Stromal cell of bone marrow (primary cell): ENCODE measurements around the gene HABP4.
"Not testable (repeated sequence)": the region's sequence is repeated elsewhere in the genome, so short reads cannot be mapped to it uniquely, and the experiment has no call there.

Experiments used
- DNase-seq: peaks from one replicate; pipeline ENCODE4 v3.0.0-alpha.2; 2012; ENCODE audit warnings: low read depth

HABP4 gene

DNA sequence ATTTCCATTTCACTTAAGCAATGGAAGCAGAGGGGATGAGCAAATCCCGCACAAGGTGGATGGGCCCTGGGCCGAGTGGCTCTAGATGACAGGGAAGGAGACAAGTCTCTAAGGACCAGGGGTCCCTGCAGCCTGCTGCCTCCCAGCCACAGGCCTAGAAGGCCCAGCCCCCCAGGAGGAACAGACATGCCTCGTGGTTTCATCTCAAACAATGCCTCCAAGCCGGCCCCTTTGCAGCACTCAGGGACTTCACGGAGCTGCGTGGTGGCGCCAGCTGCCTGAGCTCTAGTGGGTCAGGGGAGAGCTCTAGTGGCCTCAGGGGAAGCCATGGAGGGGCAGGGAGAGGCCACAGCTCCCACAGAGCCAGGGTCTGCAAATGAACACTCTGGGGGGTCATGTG, 48.8 kb downstream of the HABP4 start:
- no peak for DNase-seq

DNA sequence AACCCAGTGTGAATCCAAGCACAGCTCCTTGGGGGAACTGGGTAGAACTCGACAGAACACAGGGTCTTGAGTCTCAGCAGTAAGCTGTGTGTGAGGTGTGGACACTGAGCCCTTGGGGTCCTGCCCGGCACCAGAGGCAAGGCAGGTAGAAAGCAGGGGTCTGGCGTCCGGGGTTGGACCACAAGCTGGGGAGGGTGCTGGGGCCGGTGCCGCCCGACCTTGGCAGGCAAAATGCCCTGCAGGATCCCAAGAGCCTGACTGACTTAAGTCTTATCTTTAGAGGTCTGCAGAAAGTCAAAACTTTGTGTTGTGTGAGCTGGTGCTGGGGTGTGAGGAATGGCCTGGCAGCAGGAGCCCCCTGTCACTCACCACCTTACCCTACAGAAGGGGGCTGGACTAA, 49.3 kb downstream of the HABP4 start:
- no peak for DNase-seq

DNA sequence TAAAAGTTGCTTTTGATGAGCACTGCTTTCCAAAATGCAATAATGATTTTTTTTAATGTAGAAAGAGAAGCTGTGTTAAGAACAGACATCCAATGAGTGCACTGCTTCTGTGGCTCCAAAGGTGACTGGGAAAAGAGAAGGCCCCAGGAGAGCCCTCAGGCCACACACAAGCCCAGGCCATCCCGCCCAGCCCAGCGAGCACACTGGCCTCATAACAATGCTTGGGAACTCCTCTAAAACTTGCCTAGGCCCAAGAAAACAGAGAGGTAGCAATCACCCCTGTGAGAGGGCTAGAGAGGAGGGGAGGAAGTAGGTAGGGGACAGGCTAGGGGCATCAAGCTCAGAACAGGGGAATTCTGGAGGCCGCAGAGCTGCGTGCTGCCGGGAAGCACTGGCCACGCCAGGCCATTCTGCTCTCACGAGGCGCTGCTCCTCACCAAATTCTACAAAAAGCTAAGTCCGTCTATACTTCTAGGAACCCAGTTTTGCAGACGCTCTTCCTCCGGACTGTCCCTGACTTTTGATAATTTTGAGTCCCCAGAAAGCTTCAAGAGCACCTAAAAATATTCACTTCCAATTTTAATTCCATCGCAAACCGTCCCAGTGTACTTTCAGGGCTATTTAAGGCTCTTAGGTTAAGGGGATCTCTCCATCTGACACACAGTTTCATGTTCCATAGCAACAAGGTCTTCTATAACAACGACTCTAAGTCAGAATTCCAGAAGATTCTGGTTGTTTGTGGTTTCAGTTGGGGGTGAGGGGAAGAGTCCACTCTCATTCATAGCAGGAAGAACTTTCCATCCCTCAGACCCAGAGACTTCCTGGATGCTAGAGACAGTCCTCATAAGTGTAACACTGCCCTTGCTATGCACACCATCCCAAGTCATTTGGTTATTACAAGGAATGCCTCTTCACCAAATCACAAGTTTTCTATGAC, 51.0 kb downstream of the HABP4 start:
- peak; percentile 81 for DNase-seq

DNA sequence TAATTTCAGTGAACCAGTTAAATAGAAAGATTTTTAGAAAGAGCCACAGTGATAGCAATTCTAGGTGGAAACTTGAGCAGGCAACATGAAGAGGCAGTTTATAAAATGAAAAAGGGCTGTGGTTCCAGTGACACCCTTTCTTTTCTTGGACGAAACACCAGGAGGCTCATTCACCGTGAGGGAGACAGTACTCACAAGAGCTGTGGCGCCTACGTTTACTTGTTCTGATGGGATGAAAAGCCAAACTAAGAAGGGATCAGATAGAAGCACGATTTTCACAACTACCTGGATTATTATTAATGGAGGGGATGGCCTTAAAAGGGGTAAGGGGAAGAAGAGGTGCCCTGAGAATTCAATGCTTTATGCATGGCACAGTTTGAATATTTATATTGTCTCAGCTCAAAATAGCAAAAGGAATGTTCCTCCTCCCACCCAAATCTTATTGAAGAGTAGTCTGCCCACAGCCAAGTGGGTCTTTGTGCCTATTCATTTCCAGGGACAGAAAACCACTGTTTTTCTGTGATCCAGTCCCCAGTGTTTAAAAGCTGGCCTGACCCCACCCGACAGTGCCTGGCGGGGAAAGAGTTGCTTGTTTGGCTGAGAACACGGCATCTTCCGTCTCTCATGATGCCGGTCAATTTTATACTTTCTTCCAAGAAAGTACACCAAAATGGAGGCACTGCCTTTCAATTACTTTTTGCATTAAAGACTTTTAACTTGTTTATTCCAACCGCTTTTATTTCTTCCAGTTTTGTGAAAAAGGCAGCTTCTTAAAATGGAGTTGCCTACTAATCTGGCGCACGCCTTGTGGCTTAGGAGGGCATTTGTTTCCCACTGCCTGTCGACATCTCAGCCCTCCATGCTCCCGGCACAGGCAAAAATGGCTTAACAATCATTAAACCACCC, 51.9 kb downstream of the HABP4 start:
- no peak for DNase-seq

DNA sequence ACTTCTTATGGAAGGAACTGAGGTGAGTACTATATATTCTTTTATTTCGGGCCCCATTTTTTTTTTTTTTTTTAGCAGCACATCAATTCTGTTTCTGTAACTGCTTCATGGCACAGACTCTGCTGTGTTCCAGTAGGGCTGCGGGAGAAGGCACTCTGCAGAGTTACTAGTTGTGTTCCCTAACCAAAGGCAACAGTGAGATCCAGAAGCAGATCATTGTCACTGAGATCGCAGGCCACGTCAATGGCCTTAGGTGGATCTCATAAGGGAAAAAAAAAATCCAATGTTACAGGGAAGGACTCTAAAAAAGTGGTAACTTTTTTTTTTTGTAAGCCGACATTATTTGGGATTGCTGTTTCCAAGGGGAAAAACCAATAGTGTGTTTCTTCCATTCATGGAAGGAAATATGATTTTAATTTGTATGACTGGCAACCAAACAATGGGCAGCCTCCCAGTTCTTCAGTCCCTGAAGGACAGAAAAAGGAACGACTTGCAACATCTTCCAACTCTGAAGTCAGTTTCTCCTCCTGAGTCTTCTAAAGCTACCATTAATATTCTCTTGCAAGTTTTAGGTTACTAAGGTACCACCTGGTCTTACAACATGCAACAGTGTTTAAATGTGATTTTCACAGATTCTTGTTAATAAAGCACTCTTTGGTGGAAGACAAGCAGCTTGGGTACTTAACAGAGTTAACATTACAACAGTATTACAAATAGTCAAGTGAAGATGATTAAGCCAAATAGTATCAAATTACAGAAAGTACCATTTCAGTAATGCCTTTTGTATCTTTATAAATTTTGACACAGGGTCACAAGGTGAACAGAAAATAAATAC, 52.8 kb downstream of the HABP4 start:
- DNase-seq = peak; percentile 79

DNA sequence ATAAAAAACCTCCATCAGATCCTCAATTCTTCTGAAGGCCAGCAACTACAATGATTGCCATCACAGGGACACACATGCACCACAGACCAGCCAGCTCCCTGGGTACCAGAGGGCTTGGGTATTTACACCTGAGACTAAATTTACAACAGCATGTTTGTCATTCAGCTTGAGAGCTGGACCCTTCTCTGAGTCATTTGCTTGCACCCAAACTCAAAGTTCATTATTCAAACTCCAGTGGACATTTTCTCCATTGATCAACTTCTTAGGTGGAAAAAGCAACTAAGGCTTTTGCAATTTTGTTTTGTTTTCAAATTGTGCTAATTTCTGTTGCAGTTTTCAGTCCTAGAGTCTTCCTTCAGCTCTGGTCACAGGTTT, 53.4 kb downstream of the HABP4 start:
- DNase-seq = not testable (repeated sequence)

DNA sequence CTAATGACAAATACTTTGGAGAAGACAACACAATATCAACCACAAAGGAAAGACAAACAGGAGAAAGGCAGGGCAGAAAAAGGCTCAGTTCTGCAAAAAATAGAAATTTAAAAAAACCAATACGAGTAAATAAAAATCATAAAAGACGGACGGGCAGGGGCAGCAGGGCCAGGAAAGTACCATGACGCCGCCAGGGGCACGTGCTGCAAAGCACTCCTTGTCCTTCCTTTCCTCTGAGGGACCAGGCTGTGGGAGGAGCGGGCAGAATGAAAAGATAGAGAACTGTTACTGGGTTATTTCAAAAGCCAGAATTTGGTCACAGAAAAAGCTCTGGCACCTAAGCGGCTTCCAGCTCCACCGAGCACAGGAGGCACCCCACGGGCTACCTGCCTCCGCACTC, 53.9 kb downstream of the HABP4 start:
- DNase-seq = no peak

DNA sequence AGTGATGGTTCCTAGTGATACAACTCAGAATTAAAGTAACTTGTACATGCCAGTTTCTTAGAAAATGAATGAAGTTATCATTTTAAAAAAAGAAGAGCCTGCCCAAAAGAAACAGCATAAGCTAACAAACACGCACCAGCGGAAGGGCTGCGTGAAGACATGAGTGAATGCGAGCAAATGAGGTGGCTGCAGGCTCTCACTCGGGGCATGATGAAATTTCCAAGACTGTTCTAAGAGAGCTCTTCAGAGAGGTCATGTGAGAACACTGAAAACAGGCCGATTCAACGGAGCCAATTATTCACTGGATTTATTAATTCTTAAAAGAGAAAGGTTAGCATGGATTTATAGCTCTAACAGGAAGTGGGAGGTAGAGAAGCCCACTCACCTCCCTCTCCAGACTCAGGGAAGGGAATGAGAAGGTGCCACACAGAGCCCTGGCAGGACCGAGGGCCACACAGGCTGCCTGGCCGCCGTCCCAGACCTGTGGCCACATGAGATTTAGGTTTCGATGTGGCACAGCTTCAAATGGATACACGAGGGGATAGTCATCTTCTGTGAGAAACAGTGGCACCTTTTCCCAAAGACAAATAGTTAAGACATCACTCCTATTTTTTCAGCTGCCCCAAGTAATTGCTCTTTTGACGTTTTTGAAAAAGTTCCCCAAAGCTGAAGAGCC, 55.5 kb downstream of the HABP4 start:
- peak; percentile 48 for DNase-seq

DNA sequence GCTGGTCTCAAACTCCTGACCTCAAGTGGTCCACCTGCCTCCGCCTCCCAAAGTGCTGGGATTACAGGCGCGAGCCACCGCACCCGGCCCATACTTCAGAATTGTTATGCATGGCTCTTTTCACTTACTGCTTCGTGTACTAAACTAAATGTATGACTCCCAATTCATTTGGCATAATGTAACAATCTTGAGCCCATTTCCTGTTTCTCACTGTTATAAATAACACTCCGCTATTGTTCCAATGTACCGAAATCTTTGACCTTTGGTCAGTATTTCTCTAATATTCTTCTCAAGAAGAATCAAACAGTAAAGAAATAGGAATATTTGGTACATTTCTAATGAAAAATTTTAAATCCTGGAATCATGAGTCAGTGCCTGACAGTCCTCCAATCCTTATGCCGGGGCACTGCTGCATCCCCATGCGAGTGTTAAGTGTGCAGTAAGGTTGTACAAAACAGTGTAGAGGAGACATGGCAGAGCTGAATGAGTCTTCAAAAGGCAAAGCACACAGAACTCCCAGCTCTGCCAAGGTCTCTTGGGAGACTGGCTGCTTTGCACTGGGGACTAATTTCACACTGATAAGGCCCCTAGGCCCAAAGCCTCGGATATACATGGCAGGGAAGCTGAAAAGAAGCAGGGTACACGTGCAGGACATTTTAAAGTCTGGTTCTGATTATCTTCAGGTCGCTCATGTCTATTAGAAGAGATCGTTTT, 58.4 kb downstream of the HABP4 start:
- no peak for DNase-seq

DNA sequence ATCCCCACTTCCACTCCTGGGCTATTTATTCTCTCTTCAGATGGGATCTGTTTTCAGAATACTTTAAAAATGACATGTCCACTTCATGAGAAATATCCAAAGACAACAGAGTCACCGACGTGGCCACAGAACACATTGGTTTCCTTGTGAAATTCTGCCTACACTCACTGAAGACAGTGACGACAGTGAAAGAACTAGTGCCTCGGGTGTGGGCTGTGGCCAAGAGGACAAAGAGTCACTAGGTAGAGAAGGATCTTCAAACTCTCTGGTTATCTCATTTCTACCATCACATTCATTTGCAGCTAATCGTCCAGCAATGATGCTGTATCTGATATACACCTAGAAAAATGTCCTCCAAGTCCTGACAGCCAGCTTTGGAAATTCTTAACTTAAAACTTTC, 59.1 kb downstream of the HABP4 start:
- DNase-seq = no peak

DNA sequence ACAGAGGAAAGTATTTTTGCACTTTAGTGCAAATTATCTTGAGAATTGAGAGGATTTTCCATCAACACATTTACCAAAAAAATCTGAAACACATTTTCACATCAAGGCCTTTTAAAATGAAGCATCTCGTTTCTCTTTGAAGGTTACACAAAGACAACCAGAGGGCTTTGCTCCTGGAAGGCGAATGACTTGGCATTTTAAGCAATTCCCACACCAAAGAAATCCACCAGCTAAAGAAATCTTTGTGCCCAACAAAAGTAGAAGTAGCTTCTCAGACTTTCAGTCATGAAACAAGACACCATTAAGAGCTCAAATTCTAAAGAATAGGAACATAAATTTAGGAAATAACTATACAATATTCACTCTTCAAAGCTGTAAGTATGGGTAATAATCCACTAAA, 59.9 kb downstream of the HABP4 start:
- DNase-seq = no peak

DNA sequence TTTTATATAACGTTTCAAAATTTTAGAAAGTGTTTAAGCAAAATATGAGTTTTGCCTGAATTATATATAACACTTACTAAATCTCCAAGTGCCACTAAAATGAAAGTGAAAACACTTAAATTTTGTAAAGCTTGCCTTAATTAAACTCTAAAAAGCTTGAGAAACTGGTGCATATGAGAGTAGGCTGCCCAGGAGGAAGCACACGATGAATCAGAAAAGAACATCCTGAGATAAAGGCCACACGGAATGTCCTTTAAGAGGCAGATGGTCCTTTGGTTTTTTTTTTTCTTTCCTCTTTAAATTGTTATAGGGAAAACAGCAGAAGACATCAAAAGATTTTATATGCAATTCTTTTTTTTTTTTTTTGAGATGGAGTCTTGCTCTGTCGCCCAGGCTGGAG, 60.3 kb downstream of the HABP4 start:
- DNase-seq = no peak

DNA sequence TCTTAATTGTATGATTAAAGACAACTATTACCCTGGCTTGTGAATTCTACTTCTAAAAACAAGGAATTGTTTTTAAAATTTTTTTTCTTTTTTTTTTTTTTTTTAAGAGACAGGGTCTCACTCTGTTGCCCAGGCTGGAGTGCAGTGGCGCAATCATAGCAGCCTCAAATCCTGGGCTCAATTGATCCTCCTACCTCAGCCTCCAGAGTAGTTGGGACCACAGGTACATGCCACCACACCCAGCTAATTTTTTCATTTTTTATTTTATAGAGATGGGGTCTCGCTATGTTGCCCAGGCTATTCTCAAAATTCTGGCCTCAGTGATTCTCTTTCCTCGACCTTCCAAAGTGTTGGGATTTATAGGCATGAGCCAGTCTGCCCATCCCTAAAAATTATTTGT, 62.3 kb downstream of the HABP4 start:
- DNase-seq = no peak

DNA sequence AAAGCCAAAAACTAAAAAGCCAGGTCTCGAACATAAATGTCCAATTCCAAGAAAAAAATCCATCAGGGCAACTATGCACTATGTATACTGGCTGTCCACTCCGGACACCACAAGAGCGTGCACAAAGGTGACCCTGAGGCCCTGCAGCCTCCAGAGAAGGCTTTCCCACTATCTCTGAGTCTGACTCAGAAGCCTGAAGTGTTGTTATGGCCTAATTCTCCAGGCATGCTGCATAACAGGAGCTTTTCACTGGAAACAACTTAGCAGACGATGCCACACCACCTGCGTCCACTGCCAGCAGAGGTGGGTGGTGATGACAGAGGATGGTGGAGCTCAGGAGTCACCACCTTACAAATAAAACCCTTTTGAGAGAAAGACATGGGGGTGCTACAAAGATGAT, 63.7 kb downstream of the HABP4 start:
- DNase-seq = no peak

DNA sequence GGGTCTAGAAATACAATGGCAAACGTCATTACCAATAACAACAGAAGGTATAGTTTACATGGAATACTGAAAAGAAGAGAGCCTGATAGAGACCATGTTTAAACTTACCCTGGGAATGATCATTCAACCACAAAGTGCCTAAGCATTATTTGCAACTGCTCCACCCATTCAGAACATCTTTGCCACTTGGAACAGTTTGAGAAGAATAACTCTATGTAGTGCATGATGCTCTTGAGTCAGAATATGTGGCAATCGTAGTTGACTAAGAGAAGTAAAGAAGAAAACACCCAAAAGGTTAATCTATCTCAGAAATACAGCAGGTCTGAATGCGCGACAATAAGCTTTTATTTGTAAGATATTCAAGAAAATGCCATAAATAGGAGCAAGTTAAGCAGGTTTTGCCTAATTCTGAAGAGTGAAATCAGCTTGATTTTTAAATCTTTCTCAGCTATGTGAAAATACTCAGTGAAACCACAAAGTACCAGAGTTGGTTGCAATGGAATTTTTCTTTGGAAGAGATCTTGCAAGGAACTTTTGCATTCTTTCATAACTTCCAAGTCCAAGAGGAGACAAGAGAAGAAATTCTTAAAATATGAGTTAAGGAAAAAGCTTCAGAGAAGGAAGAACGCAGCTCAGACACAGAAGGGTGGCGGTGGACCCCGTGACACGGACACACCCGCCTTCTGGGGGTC, 64.3 kb downstream of the HABP4 start:
- DNase-seq = peak; percentile 86

DNA sequence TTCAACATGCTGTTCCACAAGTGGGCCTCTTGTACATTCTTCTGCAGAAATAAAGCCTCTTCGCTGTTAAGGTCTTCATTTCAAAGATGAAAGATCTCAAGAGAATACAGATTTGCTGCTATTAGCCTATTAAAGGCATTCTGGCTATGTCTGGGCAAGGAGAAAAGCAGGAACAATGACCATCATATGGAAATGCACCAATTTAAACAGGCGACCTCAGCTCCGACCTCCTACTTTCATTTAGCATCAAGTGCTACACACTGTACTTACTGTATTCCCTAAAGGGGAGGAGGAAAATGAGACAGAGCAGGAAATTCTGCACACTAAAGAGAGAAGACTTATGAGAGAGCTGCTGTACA, 64.8 kb downstream of the HABP4 start:
- DNase-seq = no peak

DNA sequence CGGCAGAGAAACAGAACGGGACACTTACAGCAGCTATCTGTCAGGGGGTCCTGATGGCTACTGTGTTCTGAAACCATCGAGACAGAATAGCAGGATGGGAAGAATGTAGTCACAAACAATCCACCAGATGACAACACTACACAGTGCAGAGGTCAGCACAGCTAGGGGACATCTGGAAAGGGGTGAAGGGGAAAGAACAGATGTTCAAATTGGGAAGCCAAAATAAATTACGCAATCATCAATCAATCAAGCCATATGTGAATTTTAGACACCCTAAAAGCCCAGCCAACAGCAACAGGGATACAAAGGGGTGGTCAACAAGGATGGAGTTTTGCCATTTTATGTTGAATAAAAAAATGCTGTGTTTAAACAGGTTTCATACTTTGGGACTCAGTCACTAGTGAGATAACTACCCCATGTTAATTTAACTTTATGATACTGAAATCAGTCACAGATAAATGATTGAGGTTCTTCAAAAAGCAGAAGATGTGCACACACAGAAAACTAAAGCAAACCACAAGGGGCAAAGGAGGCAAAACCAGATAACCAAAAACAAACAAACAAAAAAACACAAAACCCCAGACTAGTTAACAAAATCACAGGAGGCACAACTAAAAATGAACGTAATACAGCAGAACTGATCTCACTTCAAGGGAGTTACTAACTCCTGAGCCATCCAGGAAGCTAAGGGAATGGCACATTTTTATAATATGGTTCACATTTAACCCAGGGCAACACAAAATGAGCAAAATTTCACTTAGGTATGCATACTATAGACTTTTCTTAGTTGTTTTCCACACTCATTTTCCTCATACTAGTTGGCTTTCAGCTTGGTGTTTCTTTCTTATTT, 65.9 kb downstream of the HABP4 start:
- no peak for DNase-seq

DNA sequence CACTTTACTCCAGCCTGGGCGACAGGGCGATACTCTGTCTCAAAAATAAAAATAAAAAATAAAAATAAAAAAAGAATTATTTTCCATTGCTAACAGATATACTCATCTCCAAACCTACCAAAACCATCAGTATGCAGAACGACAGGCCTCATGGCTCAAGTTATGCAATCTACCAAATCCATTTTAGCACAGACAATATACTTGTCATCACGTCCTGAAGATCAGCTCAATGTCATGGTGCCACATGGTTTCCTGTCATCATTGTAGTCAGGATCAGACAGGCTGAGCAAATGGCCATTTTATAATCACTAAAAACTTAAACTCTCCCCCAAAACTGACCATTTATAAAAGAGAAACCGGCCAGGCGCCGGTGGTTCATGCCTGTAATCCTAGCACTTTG, 69.1 kb downstream of the HABP4 start:
- no peak for DNase-seq

DNA sequence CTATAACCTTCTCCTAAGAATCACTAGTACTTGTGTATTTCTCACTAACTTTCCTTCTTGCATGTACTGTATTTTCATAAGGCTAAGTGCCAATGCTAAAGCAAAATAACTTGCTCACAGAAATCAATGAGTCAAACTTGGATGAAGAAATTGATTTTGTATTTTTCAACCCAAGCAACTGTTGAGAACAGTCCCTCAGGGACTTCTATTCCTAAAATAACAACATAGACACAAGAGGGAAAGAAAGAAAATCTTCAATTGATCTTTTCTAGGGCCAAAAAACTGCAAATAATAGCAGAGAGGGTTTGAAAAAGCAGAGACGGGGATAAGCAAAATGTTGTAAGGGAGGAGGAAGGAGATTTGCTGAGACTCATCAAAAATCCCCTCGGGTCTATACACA, 69.8 kb downstream of the HABP4 start:
- peak; percentile 80 for DNase-seq

DNA sequence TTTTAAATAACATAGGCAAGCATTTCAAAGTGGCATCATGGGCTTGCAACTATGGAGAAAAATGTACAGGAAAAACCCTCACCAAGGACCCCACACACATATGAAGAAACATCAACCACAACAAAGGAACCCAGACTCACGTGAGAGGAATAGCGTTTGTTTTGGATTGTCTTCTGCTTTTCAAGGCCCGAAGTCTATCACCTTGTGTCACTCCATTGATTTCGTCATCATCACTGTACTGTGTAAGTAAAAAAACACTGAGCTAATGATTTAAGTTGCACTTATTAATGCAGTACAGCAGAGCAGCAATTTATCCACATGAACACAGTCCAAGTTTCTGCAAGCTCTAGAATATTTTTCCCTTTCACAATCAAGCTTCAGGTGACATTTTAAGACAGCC, 72.4 kb downstream of the HABP4 start:
- DNase-seq = no peak
